ENCODE data around the gene TGFBR3L.

Gene TGFBR3L

DNA sequence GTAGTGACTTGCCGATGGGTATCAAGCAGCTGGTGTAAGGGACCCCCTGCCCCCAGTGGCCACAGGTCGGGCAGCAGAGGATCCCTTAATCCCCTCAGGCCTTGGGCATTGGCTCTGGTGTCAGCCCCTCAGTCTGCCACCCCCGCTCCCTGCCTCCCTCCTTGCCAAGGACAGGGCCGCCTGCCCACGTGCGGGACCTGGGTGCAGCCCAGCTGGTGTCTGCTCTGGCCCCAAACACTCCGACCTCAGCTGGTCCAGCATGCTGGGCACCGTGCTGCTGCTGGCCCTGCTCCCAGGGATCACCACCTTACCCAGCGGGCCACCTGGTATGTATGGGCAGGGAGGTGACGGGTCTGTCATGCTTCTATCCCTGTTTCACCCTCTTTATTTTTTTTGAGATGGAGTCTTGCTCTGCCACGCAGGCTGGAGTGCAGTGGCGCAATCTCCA, at the start of gene TGFBR3L:
TGFBR3L (plus strand) TSS at position 233 of the 448 bp plus-strand sequence.
- ATAC-seq (no peak), DNase-seq (ENCODE audit: low spot score in 2 of 2) (peak in 1 of 2 donors; percentile 51)
- H3K4me3 Mint-ChIP-seq: peak within 1 kb of the TSS; percentile 85
- H3K9me3 Mint-ChIP-seq: no peaks in the 10 kb centered on the region
- H3K36me3 Mint-ChIP-seq: peaks cover 15% of the 10 kb centered on the region
- H3K4me1 Mint-ChIP-seq: peaks cover 25% of the 10 kb centered on the region
- no peak within 1 kb of the TSS for H3K27ac Mint-ChIP-seq

- no peaks in the 10 kb centered on the region for H3K36me3 Mint-ChIP-seq
- peak overlapping the region; percentile 26 for H3K4me3 Mint-ChIP-seq
- ATAC-seq: no peak
- no peak for DNase-seq (ENCODE audit: low spot score in 2 of 2)
- H3K27ac Mint-ChIP-seq: no peak overlapping the region
- no peaks in the 10 kb centered on the region for H3K9me3 Mint-ChIP-seq
- H3K4me1 Mint-ChIP-seq: peaks cover 18% of the 10 kb centered on the region
Observed at GRCh38 chr19:7865262-7865911, 49.2 kb upstream of the TGFBR3L start.

- Mint-ChIP-seq H3K27ac (no peak overlapping the region), H3K36me3 (no peaks in the 10 kb centered on the region), H3K4me1 (peaks cover 28% of the 10 kb centered on the region), H3K4me3 (no peak overlapping the region), H3K9me3 (peaks cover 2% of the 10 kb centered on the region)
- no peak for DNase-seq (ENCODE audit: low spot score in 2 of 2)
- ATAC-seq: no peak
Observed at GRCh38 chr19:7866399-7867091, 48.1 kb upstream of the TGFBR3L start.

GRCh38 chr19:7867092-7867844, 47.4 kb upstream of the TGFBR3L start:
- no peak for ATAC-seq
- H3K9me3 Mint-ChIP-seq: peaks cover 2% of the 10 kb centered on the region
- DNase-seq (ENCODE audit: low spot score in 2 of 2): no peak
- H3K4me3 Mint-ChIP-seq: peak overlapping the region; percentile 80
- H3K36me3 Mint-ChIP-seq: no peaks in the 10 kb centered on the region
- H3K4me1 Mint-ChIP-seq: peaks cover 35% of the 10 kb centered on the region
- no peak overlapping the region for H3K27ac Mint-ChIP-seq

DNA sequence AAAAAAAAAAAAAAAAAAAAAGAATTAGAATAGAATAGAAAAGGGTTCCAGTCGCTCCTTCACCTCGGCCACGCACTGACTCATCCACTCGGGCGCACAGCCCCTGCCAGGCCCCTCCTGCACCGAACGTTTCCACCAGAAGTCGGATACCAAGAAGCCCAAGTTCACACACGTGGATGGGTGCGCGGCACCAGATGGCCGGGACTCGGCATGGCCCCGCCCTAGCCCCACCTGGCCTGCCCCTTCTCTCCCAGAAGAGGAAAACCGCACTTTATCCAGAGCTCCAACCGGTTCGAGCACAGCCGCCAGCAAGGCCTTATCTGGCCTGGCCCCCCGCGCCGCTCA, 46.3 kb upstream of the TGFBR3L start:
- Mint-ChIP-seq H3K4me1 (peaks cover 35% of the 10 kb centered on the region), H3K9me3 (peaks cover 2% of the 10 kb centered on the region), H3K4me3 (peak overlapping the region; percentile 80), H3K36me3 (no peaks in the 10 kb centered on the region), H3K27ac (no peak overlapping the region)
- ATAC-seq (no peak), DNase-seq (ENCODE audit: low spot score in 2 of 2) (no peak)

GRCh38 chr19:7868671-7869452, 45.8 kb upstream of the TGFBR3L start:
- ATAC-seq: peak; percentile 85
- no peak overlapping the region for H3K27ac Mint-ChIP-seq
- H3K9me3 Mint-ChIP-seq: peaks cover 2% of the 10 kb centered on the region
- H3K36me3 Mint-ChIP-seq: no peaks in the 10 kb centered on the region
- H3K4me3 Mint-ChIP-seq: peak overlapping the region; percentile 80
- peaks cover 35% of the 10 kb centered on the region for H3K4me1 Mint-ChIP-seq
- peak; percentile 81 to 85 for DNase-seq (ENCODE audit: low spot score in 2 of 2)

DNA sequence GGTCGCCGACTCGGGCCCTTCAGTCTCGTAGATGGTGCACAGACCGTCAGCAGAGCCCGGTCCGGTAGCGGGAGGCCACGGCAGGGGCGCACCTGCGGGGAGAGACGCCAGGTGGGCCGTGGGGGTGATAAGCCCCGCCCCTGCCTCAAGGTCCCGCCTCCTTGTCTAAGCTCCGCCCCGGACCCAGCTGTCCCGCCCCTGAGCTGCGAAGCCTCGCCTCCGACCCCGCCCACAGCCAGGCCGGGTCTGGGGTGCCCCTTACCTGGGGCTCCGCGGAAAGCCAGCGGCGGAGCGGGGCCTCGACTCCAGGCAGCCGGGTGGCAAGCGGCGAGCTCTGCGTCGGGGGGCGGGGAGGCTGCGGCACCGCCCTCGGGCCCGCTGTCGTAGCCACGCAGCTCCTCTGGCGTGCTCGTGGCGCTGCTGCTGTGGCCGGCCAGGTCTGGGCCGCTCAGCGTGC, 45.1 kb upstream of the TGFBR3L start:
- peaks cover 35% of the 10 kb centered on the region for H3K4me1 Mint-ChIP-seq
- H3K4me3 Mint-ChIP-seq: peak overlapping the region; percentile 80
- peak; percentile 64 for ATAC-seq
- no peaks in the 10 kb centered on the region for H3K36me3 Mint-ChIP-seq
- DNase-seq (ENCODE audit: low spot score in 2 of 2): peak; percentile 82 to 94
- H3K27ac Mint-ChIP-seq: no peak overlapping the region
- peaks cover 2% of the 10 kb centered on the region for H3K9me3 Mint-ChIP-seq

DNA sequence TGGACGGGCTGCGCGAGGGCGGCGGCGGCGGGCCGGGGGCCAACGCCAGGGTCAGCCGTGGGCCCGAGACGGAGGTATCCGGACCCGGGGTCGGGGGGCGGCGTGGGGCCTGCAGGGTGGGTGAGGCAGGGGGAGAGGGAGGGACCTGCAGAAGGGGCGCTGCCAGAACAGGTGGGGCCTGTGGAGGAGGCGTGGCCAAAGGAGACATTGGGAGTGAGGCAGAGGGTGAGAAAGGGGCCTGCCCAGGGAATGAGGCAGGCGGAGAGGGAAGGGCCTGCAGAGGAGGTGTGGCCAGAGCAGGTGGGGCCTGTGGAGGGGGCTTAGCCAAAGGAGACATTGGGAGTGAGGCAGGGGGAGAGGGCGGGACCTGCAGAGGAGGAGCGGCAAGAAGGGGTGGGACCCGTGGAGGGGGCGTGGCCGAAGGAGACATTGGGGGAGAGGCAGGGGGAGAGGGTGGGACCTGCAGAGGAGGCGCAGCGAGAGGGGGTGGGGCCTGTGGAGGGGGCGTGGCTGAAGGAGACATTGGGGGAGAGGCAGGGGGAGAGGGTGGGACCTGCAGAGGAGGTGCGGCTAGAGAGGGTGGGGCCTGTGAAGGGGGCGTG, 44.6 kb upstream of the TGFBR3L start:
- peak; percentile 3 for ATAC-seq
- Mint-ChIP-seq H3K27ac (no peak overlapping the region), H3K4me3 (peak overlapping the region; percentile 80), H3K36me3 (no peaks in the 10 kb centered on the region), H3K4me1 (peaks cover 31% of the 10 kb centered on the region), H3K9me3 (peaks cover 2% of the 10 kb centered on the region)
- DNase-seq (ENCODE audit: low spot score in 2 of 2): peak in 1 of 2 donors; percentile 74

GRCh38 chr19:7870571-7871436, 43.8 kb upstream of the TGFBR3L start:
- Mint-ChIP-seq H3K4me1 (peaks cover 24% of the 10 kb centered on the region), H3K36me3 (no peaks in the 10 kb centered on the region), H3K9me3 (peaks cover 2% of the 10 kb centered on the region), H3K4me3 (peak overlapping the region; percentile 80), H3K27ac (no peak overlapping the region)
- peak; percentile 33 to 76 for DNase-seq (ENCODE audit: low spot score in 2 of 2)
- no peak for ATAC-seq

- Mint-ChIP-seq H3K4me1 (peaks cover 24% of the 10 kb centered on the region), H3K27ac (no peak overlapping the region), H3K9me3 (peaks cover 2% of the 10 kb centered on the region), H3K36me3 (no peaks in the 10 kb centered on the region), H3K4me3 (peak overlapping the region; percentile 80)
- DNase-seq (ENCODE audit: low spot score in 2 of 2): peak; percentile 61 to 89
- ATAC-seq: no peak
Observed at GRCh38 chr19:7871437-7872305, 43.0 kb upstream of the TGFBR3L start.

DNA sequence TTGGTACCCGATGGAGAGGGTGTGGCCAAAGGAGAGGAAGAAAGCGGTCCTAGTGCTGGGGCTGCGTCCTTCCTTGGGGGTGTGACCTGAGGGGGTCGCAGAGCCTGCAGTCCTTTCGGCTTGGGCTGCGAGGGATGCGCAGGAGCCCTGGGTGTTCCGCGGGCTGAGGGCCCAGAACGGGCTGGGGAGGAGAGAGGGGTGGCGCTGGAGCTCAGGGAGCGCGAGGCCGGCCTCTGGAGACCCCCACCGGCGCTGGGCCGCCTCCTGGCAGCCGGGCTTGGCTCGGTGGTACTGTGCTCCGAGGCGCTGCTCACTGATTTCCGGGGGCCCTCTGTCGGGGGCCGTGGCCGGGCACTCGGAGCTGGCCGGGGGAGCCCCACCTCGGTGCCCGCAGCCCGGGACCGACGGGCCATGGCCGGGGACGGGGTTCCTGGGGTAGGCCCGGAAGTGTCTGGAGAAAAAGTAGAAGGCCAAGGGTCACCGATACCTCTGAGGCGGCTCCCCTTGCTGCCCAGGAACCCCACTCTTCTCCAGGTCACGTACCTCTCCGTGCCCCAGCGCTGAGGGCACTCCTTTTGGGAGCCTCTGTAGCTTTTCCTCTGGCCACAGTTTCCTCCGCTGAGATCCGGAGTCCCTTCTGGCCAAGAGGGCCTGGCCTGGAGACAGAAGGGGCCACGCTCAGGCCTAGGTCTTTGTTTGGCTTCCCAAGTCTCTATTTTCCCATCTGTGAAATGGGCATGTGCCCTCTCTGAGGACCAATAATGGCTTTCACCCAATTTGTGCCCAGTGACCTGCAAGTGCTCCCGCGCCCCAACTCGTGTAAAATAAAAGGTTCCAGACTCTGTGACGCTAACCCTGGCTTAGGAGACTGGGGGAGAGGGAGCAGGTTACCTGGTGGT, 42.1 kb upstream of the TGFBR3L start:
- DNase-seq (ENCODE audit: low spot score in 2 of 2) (no peak), ATAC-seq (no peak)
- H3K9me3 Mint-ChIP-seq: peaks cover 2% of the 10 kb centered on the region
- H3K4me1 Mint-ChIP-seq: peaks cover 24% of the 10 kb centered on the region
- peak overlapping the region; percentile 80 for H3K4me3 Mint-ChIP-seq
- no peaks in the 10 kb centered on the region for H3K36me3 Mint-ChIP-seq
- H3K27ac Mint-ChIP-seq: no peak overlapping the region

DNA sequence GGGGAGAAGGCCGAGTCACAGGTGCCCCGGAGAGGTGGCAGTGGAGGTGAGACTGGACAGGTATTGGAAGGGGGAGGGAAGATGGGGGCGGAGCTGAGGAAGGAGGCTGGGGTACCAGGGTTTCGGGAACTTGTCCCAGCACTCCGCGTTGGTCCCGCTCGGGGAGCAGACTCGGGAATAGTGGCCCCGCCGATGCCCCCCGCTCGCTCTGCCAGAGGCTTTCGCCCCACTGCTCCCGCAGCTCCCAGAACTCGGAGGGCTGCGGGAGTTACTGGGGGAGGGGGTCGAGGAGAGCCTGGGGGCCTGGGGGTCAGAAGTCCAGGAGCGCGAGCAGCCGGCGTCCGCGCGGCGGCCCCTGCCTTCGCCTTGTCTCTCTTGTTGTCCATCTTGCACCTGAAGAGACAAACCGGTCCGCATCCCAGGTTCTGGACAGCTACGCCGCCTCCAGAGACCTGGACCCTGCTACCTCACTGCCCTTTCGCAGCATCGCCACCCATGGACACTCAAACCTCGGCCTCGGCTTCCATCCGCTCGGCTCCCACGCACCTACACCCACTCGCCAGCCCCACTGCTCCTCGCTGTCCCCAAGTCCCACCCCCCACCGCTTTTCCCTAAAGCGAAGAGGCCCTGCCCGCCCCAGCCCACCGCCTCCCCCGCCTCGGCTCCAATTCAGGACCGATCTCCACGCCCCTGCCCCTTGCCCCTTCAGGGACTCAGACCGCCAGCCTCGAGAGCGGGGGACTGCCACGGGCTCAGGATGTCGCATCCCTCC, 41.1 kb upstream of the TGFBR3L start:
- DNase-seq (ENCODE audit: low spot score in 2 of 2): no peak
- no peak for ATAC-seq
- Mint-ChIP-seq H3K36me3 (no peaks in the 10 kb centered on the region), H3K4me3 (peak overlapping the region; percentile 44), H3K4me1 (peaks cover 22% of the 10 kb centered on the region), H3K27ac (no peak overlapping the region), H3K9me3 (peaks cover 2% of the 10 kb centered on the region)

Data from stimulated activated effector memory CD8-positive, alpha-beta T cell treated with anti-CD3 and anti-CD28 coated beads, Interleukin-12 subunit alpha, Interleukin-12 subunit beta, amount 100 ng/mL, for 72 hours (primary cell).